Measurements from ENCODE around the gene ABL2.

DNA sequence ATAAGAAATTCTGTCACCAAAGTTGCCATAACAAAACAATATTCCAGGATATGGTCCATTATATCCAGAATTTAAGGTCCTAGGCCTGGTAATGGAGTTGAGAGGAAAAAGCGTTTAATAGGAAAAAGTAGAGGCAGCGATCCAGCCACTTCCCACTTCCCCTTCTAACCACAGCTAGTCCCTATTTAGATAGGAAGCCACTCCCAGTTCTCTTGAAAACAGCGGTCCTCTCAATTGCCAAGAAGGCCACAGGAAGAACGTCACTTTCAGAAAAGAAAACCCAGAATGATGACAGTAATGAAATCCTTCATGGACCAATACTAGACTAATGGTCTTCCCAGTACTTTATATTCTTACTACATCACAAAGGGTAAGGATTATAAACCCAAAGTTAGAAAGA lies 38.6 kb downstream of the ABL2 start:
- TF ChIP-seq POLR2A (IDR thresholded peaks at IDR 0.05; ENCODE audit: low read depth, low read length) (no peak), SPI1 (IDR thresholded peaks at IDR 0.05; ENCODE audit: low read depth, low read length) (peak; percentile 44; the same call in 1 of the 2 replicates), POLR2AphosphoS5 (IDR thresholded peaks at IDR 0.05; ENCODE audit: low read depth, low read length) (no peak), PAX5 (IDR thresholded peaks at IDR 0.05; ENCODE audit: insufficient read depth, low read length, severe bottlenecking) (no peak), TAF1 (IDR thresholded peaks at IDR 0.05; ENCODE audit: low read depth, low read length) (no peak), POU2F2 (IDR thresholded peaks at IDR 0.05; ENCODE audit: low read depth, low read length) (no peak)

All from GM12891 (cell line).